ENCODE results near the gene TMEM220.

Gene TMEM220

DNA sequence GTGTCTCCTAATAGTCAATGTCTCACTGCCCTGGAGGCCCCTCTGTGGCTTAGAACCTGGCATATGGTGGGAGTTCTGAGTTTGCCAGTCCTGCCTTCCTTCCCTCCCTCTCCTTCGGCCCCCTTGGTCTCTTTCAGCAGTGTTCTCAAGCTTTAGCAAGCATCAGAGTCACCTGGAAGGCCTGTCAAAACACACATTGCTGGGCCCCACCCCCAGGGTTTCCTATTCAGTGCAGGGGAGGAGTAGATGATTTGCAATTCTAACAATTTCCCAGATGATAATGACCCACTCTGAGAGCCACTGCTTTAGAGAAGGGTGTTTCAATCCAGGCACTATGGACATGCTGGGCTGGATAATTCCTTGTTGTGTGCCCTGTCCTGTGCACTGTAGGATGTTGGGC lies 26.4 kb upstream of the TMEM220 start:
- in situ Hi-C loops (cut with MboI; ENCODE audit: low pct_unique_long_range_greater_than_20kb, low sequenced_read_pairs) = no loop called here
- no peak for DNase-seq

DNA sequence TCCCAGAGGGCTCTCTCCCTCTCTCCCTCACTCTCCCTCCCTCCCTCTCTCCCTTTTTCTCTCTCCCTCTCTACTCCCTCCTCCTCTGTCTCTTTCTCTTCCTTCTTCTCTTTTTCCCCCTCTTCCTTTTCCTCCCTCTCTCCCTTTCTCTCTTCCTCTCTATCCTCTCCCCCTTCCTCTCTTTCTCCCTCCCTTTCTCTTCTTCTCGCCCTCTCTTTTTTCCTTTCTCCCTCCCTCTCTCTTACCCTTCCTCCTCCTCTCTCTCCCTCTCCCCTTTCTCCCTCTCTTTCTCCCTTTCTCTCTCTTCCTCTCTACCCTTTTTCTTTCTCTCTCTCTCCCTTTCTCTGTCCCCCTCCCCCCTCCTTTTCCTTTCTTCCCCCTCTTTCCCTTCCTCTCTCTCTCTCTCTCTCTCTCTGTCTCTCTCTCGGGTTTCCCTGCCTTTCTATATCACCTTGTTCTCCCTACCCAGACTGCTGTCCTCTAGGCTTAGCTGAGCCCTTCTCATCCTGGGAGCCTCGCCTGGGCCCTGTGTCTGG lies 25.8 kb upstream of the TMEM220 start:
- in situ Hi-C loops (cut with MboI; ENCODE audit: low pct_unique_long_range_greater_than_20kb, low sequenced_read_pairs) = no loop called here

GRCh38 chr17:10754861-10755591 lies 25.2 kb upstream of the TMEM220 start:
- DNase-seq = no peak
- in situ Hi-C loops (cut with MboI; ENCODE audit: low pct_unique_long_range_greater_than_20kb, low sequenced_read_pairs) = no loop called here

More for the DNA sequence above, 25.8 kb upstream of the TMEM220 start:
- DNase-seq = no peak

- in situ Hi-C loops (cut with MboI; ENCODE audit: low pct_unique_long_range_greater_than_20kb, low sequenced_read_pairs) = no loop called here
- DNase-seq = peak; percentile 20
Measured at GRCh38 chr17:10754109-10754508, 24.3 kb upstream of the TMEM220 start.

DNA sequence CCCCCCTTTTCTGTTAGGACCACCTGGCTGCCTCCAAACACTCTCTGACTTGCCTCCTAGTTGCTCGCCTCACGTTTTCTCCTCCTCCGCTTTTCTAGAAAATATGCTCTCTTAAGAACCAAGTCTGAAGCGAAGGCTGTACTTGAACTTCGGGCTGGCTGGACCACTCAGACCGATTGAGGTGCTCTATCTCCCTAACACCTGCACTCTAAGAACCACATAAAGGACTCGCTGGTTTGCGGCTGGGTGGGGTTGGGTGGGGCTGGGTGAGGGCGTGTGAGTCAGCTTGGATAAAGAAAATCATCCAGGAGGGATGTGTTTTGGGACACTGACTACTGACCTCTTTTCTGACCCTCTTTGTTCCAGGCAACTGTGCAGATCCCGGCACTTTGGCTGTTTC lies 22.9 kb upstream of the TMEM220 start:
- DNase-seq = no peak
- in situ Hi-C loops (cut with MboI; ENCODE audit: low pct_unique_long_range_greater_than_20kb, low sequenced_read_pairs) = no loop called here

GRCh38 chr17:10751563-10751962 lies 21.7 kb upstream of the TMEM220 start:
- in situ Hi-C loops (cut with MboI; ENCODE audit: low pct_unique_long_range_greater_than_20kb, low sequenced_read_pairs) = no loop called here

DNA sequence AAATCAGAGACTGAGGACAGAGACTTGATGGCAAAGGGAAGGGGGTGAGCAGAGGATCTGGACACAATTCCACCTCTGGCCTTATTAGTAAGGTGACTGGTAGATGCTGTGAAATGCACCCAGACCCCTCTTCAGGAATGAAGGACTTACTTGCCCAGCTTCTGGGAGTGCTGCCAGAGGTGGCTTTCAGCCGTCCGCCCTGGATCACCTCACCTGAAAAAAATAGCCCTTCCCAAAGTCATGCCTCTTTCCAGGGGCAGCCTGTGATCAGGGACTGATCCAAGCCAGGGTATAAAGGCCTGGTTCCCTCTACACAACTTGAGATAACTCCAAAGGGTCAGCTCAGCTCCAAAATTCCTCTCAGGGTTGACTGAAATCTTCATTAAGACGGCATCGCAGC lies 20.4 kb upstream of the TMEM220 start:
- DNase-seq = no peak
- in situ Hi-C loops (cut with MboI; ENCODE audit: low pct_unique_long_range_greater_than_20kb, low sequenced_read_pairs) = no loop called here

More at GRCh38 chr17:10751563-10751962, 21.7 kb upstream of the TMEM220 start:
- DNase-seq = no peak

DNA sequence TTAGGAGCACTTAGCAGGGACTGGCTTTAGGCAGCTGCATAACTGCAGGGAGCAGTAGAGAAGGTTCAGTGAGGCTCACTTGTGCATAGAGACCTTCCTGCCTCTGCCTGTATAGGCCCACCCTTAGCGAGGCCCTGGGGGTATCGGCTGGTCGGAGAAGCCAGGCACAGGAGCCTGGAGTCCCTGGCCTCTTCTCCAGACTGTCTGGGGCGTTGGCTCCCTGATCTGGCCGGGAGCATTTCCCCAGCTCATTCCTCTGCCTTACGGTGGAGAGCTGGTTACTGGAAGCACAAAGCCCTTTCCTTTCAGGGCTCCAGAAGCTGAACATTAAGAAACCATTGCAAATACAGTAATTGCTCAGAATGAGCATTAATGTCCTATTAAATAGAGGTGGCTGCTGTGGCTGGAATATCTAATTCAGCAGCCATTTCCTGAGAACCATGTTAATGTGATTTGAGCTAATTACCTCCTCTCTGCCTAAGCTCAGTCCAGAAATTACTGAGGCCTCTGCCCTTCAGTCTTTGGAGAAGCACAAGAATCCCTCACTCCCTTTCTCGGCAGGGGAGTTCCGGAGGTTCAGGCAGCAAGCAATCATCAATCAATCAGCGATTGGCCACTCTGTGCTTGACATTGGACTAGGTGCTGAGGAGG lies 18.8 kb upstream of the TMEM220 start:
- in situ Hi-C loops (cut with MboI; ENCODE audit: low pct_unique_long_range_greater_than_20kb, low sequenced_read_pairs) = no loop called here

GRCh38 chr17:10745231-10745630 lies 15.4 kb upstream of the TMEM220 start:
- in situ Hi-C loops (cut with MboI; ENCODE audit: low pct_unique_long_range_greater_than_20kb, low sequenced_read_pairs) = no loop called here
- DNase-seq = no peak

More for the DNA sequence above, 18.8 kb upstream of the TMEM220 start:
- no peak for DNase-seq

- in situ Hi-C loops (cut with MboI; ENCODE audit: low pct_unique_long_range_greater_than_20kb, low sequenced_read_pairs) = no loop called here
- no peak for DNase-seq
Measured at GRCh38 chr17:10744501-10745000, 14.7 kb upstream of the TMEM220 start.

- in situ Hi-C loops (cut with MboI; ENCODE audit: low pct_unique_long_range_greater_than_20kb, low sequenced_read_pairs) = no loop called here
- no peak for DNase-seq
Measured at GRCh38 chr17:10743316-10744009, 13.6 kb upstream of the TMEM220 start.

DNA sequence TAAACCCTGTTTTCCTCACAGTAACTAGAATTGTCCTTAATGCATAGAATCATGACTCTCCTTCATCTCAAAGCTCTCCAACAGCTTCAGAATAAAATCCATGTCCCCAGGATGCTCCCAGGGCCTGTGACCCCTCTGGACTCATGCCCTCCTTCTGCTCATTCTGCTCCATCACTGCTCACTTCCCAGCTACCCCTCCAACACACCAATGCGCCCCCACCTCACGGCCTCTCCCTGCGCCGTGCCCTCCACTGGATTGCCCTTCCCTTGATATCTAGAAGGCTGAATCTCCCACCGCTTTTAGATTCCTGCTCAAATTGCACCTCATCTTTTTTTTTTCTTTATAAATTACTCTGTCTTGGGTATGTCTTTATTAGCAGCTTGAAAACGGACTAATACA lies 12.6 kb upstream of the TMEM220 start:
- no peak for DNase-seq
- in situ Hi-C loops (cut with MboI; ENCODE audit: low pct_unique_long_range_greater_than_20kb, low sequenced_read_pairs) = no loop called here

GRCh38 chr17:10741416-10742135 lies 11.8 kb upstream of the TMEM220 start:
- in situ Hi-C loops (cut with MboI; ENCODE audit: low pct_unique_long_range_greater_than_20kb, low sequenced_read_pairs) = no loop called here
- DNase-seq = no peak

DNA sequence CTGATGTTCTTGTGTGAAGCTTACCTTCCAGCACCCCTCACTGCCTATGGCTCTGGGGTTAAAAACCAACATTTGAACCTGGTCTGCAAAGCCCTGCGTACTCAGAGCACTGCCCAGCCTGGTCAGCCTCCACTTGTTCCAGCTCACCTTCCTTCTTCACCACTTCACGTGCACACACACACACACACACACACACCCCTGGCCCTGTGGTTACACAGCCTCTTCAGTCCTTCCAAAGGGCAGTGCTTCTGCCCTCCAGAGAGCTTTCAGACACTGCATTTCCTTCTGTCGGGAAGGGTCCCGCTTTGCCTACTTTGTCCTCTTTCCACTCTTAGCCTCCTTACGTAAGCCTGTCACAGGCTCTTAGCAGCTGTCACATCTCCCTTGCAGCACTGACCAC lies 9.6 kb upstream of the TMEM220 start:
- DNase-seq = no peak
- in situ Hi-C loops (cut with MboI; ENCODE audit: low pct_unique_long_range_greater_than_20kb, low sequenced_read_pairs) = no loop called here

- in situ Hi-C loops (cut with MboI; ENCODE audit: low pct_unique_long_range_greater_than_20kb, low sequenced_read_pairs) = no loop called here
- DNase-seq = no peak
Measured at GRCh38 chr17:10738521-10739258, 8.9 kb upstream of the TMEM220 start.

- DNase-seq = no peak
- in situ Hi-C loops (cut with MboI; ENCODE audit: low pct_unique_long_range_greater_than_20kb, low sequenced_read_pairs) = no loop called here
Measured at GRCh38 chr17:10737736-10738135, 7.9 kb upstream of the TMEM220 start.

- DNase-seq = peak; percentile 70
- in situ Hi-C loops (cut with MboI; ENCODE audit: low pct_unique_long_range_greater_than_20kb, low sequenced_read_pairs) = no loop called here
Measured at GRCh38 chr17:10737168-10737622, 7.4 kb upstream of the TMEM220 start.

- in situ Hi-C loops (cut with MboI; ENCODE audit: low pct_unique_long_range_greater_than_20kb, low sequenced_read_pairs) = no loop called here
- DNase-seq = no peak
Measured at GRCh38 chr17:10735821-10736220, 6.0 kb upstream of the TMEM220 start.
